Measurements from ENCODE around the gene PIGV.
A peak's percentile ranks its signal among the peaks of the same experiment; 100 is the strongest.

DNA sequence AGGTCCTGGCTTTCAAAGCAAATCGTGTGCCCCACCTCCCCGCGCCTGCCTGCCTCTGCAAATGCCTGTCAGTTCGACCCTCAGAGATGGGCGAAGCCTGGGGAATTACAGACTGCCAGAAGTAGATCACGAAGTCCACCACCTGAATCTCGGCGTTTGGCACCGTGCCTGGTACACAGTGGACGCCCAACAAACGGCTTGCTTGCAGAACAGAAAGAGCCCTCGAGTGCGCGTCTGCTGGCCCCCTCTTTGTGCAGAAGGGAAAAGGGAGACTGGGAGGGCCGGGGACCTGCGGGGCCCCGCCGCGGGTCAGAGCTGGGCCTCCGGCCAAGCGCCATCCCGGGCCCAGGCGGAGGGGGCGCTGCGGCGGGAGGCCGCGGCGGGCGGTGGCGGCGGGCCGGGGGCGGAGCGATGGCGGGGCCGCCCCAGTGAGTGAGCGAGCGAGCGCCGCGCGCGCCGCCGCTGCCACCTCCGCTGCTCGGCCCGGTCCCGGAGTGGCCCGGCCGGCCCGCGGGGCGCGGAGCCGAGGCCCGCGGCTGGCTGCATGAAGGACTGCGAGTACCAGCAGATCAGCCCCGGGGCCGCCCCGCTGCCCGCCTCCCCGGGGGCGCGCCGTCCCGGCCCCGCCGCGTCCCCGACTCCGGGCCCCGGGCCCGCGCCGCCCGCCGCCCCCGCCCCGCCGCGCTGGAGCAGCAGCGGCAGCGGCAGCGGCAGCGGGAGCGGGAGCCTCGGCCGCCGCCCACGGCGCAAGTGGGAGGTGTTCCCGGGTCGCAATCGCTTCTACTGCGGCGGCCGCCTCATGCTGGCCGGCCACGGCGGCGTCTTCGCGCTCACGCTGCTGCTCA is 38.7 kb downstream of the PIGV start, which contains the start of gene ZDHHC18:
- TF ChIP-seq, protein P1, sequence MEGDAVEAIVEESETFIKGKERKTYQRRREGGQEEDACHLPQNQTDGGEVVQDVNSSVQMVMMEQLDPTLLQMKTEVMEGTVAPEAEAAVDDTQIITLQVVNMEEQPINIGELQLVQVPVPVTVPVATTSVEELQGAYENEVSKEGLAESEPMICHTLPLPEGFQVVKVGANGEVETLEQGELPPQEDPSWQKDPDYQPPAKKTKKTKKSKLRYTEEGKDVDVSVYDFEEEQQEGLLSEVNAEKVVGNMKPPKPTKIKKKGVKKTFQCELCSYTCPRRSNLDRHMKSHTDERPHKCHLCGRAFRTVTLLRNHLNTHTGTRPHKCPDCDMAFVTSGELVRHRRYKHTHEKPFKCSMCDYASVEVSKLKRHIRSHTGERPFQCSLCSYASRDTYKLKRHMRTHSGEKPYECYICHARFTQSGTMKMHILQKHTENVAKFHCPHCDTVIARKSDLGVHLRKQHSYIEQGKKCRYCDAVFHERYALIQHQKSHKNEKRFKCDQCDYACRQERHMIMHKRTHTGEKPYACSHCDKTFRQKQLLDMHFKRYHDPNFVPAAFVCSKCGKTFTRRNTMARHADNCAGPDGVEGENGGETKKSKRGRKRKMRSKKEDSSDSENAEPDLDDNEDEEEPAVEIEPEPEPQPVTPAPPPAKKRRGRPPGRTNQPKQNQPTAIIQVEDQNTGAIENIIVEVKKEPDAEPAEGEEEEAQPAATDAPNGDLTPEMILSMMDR (IDR thresholded peaks at IDR 0.05; ENCODE audit: low read length) = peak; percentile 28
- TF ChIP-seq EZH2phosphoT487 (IDR thresholded peaks at IDR 0.05; ENCODE audit: low read length) = no peak

All from MM.1S (cell line).